GM12878 (cell line): ENCODE data around the gene CFAP299. TPM values are rescaled to one million over a fixed set of nuclear protein-coding genes. Genes with fewer than 3 reads are reported as not detected.

Source experiments
- ATAC-seq: fragments of 200-7000 bp; cut with Tn5 transposase; 3 replicates; pipeline ENCODE4 v1.9.1; 2020; ENCODE audit warnings: mild to moderate bottlenecking, moderate library complexity
- BruUV-seq: library from RNA; stranded (reverse); fragments of 400-500 nt; replicated peaks from 2 replicates; lab custom pipeline; 2021; lab: Mats Ljungman, UMichigan
- CTCF ChIA-PET: fragments of 300-600 bp; sonication (Branson Sonifier 250); formaldehyde crosslinking; extraction: SDS; loops from one replicate; lab custom pipeline; 2021; ENCODE audit warnings: inconsistent platforms; lab: Yijun Ruan, JAX
- POLR2A ChIA-PET: fragments of 350-600 bp; formaldehyde crosslinking; extraction: SDS; loops from one replicate; lab custom pipeline; 2021; ENCODE audit warnings: inconsistent platforms; lab: Charles Lee
- RAD21 ChIA-PET: fragments of 300-600 bp; sonication (Branson Sonifier 250); formaldehyde crosslinking; loops from one replicate; lab custom pipeline; 2023; ENCODE audit warnings: antibody characterized with exemption; ENCODE audit not compliant: unreplicated experiment; lab: Charles Lee
- SMC1A ChIA-PET: fragments of 300-600 bp; sonication (Branson Sonifier 250); formaldehyde crosslinking; loops from one replicate; lab custom pipeline; 2023; ENCODE audit not compliant: unreplicated experiment, uncharacterized antibody; lab: Charles Lee
- DNase-seq: peaks from one replicate; pipeline ENCODE4 v3.0.0-alpha.2; 2011; ENCODE audit warnings: low read depth, low spot score
- FAIRE-seq: peaks from 3 replicates; lab custom pipeline; 2011; peaks lifted over from hg19 to GRCh38; lab: Jason Lieb, UNC
- H2AFZ ChIP-seq: 2 replicates; pipeline ENCODE4 v1.6.0; 2011; ENCODE audit warnings: low read depth, low read length, control low read depth; ENCODE audit not compliant: control insufficient read depth
- H3K27ac ChIP-seq: 2 replicates; pipeline ENCODE4 v1.5.1; 2011; ENCODE audit warnings: control low read depth; ENCODE audit not compliant: control insufficient read depth, insufficient read depth
- H3K27me3 ChIP-seq, 2 experiments: replicated peaks in 1 of 2; 2 replicates each; pipeline versions ENCODE4 v1.6.0 to v1.6.1; 2011; ENCODE audit warnings: low read length in 1 of 2; ENCODE audit not compliant: control insufficient read depth in 2 of 2, insufficient read depth in 2 of 2
- H3K36me3 ChIP-seq, 2 experiments: 2 replicates each; pipeline ENCODE4 v1.5.1; 2011; ENCODE audit warnings: low read length in 1 of 2; ENCODE audit not compliant: control insufficient read depth in 2 of 2, insufficient read depth in 2 of 2
- H3K4me1 ChIP-seq: 2 replicates; pipeline ENCODE4 v1.6.1; 2011; ENCODE audit warnings: mild to moderate bottlenecking, low read length, moderate library complexity, mixed read lengths; ENCODE audit not compliant: control insufficient read depth, insufficient read depth
- H3K4me2 ChIP-seq: 2 replicates; pipeline ENCODE4 v1.6.0; 2011; ENCODE audit warnings: control low read depth; ENCODE audit not compliant: control insufficient read depth, insufficient read depth
- H3K4me3 ChIP-seq: fragments of 200-600 bp; sonication (generic); 2 replicates; pipeline ENCODE4 v1.5.1; 2016
- H3K79me2 ChIP-seq: 2 replicates; pipeline ENCODE4 v1.6.0; 2011; ENCODE audit warnings: low read length; ENCODE audit not compliant: control insufficient read depth, insufficient read depth
- H3K9ac ChIP-seq: 2 replicates; pipeline ENCODE4 v1.8.0; 2011; ENCODE audit warnings: low read length, control low read depth, mixed read lengths; ENCODE audit not compliant: control insufficient read depth, insufficient read depth
- H3K9me3 ChIP-seq: replicated peaks from 3 replicates; pipeline ENCODE4 v1.5.1; 2011; ENCODE audit warnings: mild to moderate bottlenecking, low read length; ENCODE audit not compliant: control insufficient read depth, insufficient read depth
- H4K20me1 ChIP-seq: 2 replicates; pipeline ENCODE4 v1.6.0; 2011; ENCODE audit not compliant: control insufficient read depth, insufficient read depth
- FOXM1 ChIP-seq: IDR thresholded peaks from 2 replicates; pipeline ENCODE4 v1.6.1; 2012; ENCODE audit warnings: low read depth, mild to moderate bottlenecking, inconsistent platforms, low read length, moderate library complexity
- GATAD2B ChIP-seq: fragments of 450-650 bp; conservative IDR thresholded peaks from 2 replicates; pipeline ENCODE4 v1.6.1; 2017; ENCODE audit warnings: low read depth, mild to moderate bottlenecking, moderate library complexity
- MEF2A ChIP-seq: IDR thresholded peaks from 2 replicates; pipeline ENCODE4 v1.6.1; 2011; ENCODE audit warnings: low read depth, mild to moderate bottlenecking, low read length, moderate library complexity; ENCODE audit not compliant: insufficient read depth
- NFYA ChIP-seq: IDR thresholded peaks from 2 replicates; pipeline ENCODE4 v1.6.1; 2011; ENCODE audit warnings: low read depth, mild to moderate bottlenecking, low read length, improper control_type of control experiment, borderline replicate concordance
- NR2F1 ChIP-seq: fragments of 450-650 bp; conservative IDR thresholded peaks from 2 replicates; pipeline ENCODE4 v1.6.1; 2017; ENCODE audit warnings: mild to moderate bottlenecking
- PAX8 ChIP-seq: fragments of 450-650 bp; IDR thresholded peaks from 2 replicates; pipeline ENCODE4 v1.6.1; 2017; ENCODE audit warnings: mild to moderate bottlenecking, moderate library complexity
- RB1 ChIP-seq: fragments of 450-650 bp; formaldehyde crosslinking; IDR thresholded peaks from 2 replicates; pipeline ENCODE4 v1.6.1; 2017; ENCODE audit warnings: mild to moderate bottlenecking, borderline replicate concordance
- SP1 ChIP-seq: IDR thresholded peaks from one replicate; pipeline ENCODE4 v1.6.1; 2011; ENCODE audit warnings: low read depth, low read length
- SUPT20H ChIP-seq: IDR thresholded peaks from 2 replicates; pipeline ENCODE4 v1.6.1; 2011; ENCODE audit warnings: low read depth, mild to moderate bottlenecking, low read length, moderate library complexity, borderline replicate concordance; ENCODE audit not compliant: control insufficient read depth
- TARDBP ChIP-seq: IDR thresholded peaks from 2 replicates; pipeline ENCODE4 v1.6.1; 2016; ENCODE audit warnings: borderline replicate concordance
- TCF12 ChIP-seq: IDR thresholded peaks from 2 replicates; pipeline ENCODE4 v1.6.1; 2011; ENCODE audit warnings: low read depth, mild to moderate bottlenecking, low read length
- ZNF384 ChIP-seq: IDR thresholded peaks from 2 replicates; pipeline ENCODE4 v1.6.1; 2012; ENCODE audit warnings: low read depth, mild to moderate bottlenecking, low read length, improper control_type of control experiment, borderline replicate concordance
- WGBS: methylation state at CpG from one replicate; pipeline ENCODE4 v1.1.6; 2016; ENCODE audit warnings: low lambda C conversion rate; ENCODE audit not compliant: insufficient replicate concordance, insufficient coverage; ENCODE audit errors: missing lambda C conversion rate; 5-methylcytosine and 5-hydroxymethylcytosine counted together
- in situ Hi-C: fragments of 300-500 bp; cut with MboI; formaldehyde crosslinking; loops from 9 replicates; pipeline ENCODE4 v1.14.3; 2018; ENCODE audit warnings: mixed read lengths
- intact Hi-C: fragments of 100-400 bp; cut with micrococcal nuclease; formaldehyde crosslinking; loops from one replicate; pipeline ENCODE4 v1.14.2; 2022; ENCODE audit not compliant: unreplicated experiment
- polyA plus RNA-seq, 11 experiments: library from polyadenylated mRNA; depleted of rRNA in 4 of 11; unstranded in 6 of 11; stranded (reverse) in 5 of 11; fragments of >200 nt; fragmentation: Nextera tagmentation in 4 of 11; fragmentation: Illumina TruSeq in 1 of 11; extraction: Ambion mirVana in 4 of 11; extraction: Trizol in 1 of 11; gene quantifications; 1 replicate in 1 of 11; 2 replicates in 10 of 11; pipeline versions ENCODE4 v1.2.1 to v1.2.3, GENCODE V29; 2011 to 2016; ENCODE audit warnings: inconsistent platforms in 2 of 11, missing spikeins in 2 of 11, low read depth in 1 of 11
- total RNA-seq, 4 experiments: library from RNA; depleted of rRNA in 3 of 4; stranded (reverse); fragments of >200 nt in 3 of 4; fragmentation: Illumina TruSeq in 1 of 4; extraction: Trizol in 1 of 4; gene quantifications; 2 replicates each; pipeline versions ENCODE4 v1.2.1 to v1.2.3, GENCODE V29; 2013 to 2021
- TF ChIP-seq, protein P1 (sequence below): IDR thresholded peaks from 2 replicates; pipeline ENCODE4 v1.6.1; 2011; ENCODE audit warnings: low read depth, mild to moderate bottlenecking, low read length, moderate library complexity, borderline replicate concordance; ENCODE audit errors: extremely low read depth
- TF ChIP-seq, protein P2 (sequence below): fragments of 450-650 bp; IDR thresholded peaks from 2 replicates; pipeline ENCODE4 v1.6.1; 2018; ENCODE audit warnings: borderline replicate concordance, mild to moderate bottlenecking; ENCODE audit not compliant: partially characterized antibody

The CFAP299 gene
- total and polyA plus RNA-seq, 10 of the 15 experiments (the other 5 are each of a cell fraction or from before 2014, with no cell fraction given), result 0.06 to 0.34 TPM; not detected in 8

DNA sequence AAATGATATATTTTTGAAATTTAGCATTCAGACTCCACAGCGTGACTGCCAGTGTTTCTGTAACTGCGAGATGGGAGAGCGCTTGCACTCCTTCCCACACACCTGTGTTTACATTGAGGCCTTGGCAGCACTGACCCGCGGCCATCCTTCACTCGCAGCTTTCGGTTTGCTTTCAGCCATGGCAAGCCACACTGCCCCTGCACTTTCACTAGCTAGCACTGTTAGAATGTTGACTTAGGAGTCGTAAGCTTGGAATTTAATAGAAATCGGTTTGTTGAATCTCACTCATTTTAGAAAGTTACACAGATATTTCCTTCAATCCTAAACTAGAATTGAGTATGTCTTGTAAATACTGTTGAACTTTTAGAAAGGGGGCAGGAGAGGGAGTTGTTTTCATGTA, 136.2 kb downstream of the CFAP299 start:
- peak; percentile 90 for ATAC-seq

More for the DNA sequence above, 136.2 kb downstream of the CFAP299 start:
- no TSS peak for BruUV-seq
- Histone ChIP-seq H3K27ac (no peak overlapping the region), H3K4me3 (no peak overlapping the region), H2AFZ (peak overlapping the region; percentile 8; the same call in 1 of the 2 replicates), H4K20me1 (no peaks in the 10 kb centered on the region), H3K9ac (no peak overlapping the region), H3K9me3 (no peaks in the 10 kb centered on the region), H3K4me1 (no peaks in the 10 kb centered on the region), H3K27me3 (no peaks in the 10 kb centered on the region), H3K36me3 (no peaks in the 10 kb centered on the region), H3K4me2 (no peak overlapping the region), H3K79me2 (no peaks in the 10 kb centered on the region)
- 73% methylated on average over 9 of the region's 9 CpGs for WGBS
- in situ Hi-C loops, result no loop called here
- ChIA-PET CTCF (no interaction called here), POLR2A (no interaction called here), RAD21 (no interaction called here), SMC1A (no interaction called here)
- intact Hi-C loops, result no loop called here
- no peak for FAIRE-seq
- TF ChIP-seq SUPT20H, result no peak
- TF ChIP-seq MEF2A, result no peak
- no peak for TF ChIP-seq NFYA
- TF ChIP-seq FOXM1, result no peak
- no peak for TF ChIP-seq TARDBP
- TF ChIP-seq NR2F1, result no peak
- no peak for TF ChIP-seq GATAD2B
- TF ChIP-seq, protein P1, sequence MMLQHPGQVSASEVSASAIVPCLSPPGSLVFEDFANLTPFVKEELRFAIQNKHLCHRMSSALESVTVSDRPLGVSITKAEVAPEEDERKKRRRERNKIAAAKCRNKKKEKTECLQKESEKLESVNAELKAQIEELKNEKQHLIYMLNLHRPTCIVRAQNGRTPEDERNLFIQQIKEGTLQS, result no peak
- no peak for TF ChIP-seq RB1
- no peak for TF ChIP-seq ZNF384
- TF ChIP-seq, protein P2, sequence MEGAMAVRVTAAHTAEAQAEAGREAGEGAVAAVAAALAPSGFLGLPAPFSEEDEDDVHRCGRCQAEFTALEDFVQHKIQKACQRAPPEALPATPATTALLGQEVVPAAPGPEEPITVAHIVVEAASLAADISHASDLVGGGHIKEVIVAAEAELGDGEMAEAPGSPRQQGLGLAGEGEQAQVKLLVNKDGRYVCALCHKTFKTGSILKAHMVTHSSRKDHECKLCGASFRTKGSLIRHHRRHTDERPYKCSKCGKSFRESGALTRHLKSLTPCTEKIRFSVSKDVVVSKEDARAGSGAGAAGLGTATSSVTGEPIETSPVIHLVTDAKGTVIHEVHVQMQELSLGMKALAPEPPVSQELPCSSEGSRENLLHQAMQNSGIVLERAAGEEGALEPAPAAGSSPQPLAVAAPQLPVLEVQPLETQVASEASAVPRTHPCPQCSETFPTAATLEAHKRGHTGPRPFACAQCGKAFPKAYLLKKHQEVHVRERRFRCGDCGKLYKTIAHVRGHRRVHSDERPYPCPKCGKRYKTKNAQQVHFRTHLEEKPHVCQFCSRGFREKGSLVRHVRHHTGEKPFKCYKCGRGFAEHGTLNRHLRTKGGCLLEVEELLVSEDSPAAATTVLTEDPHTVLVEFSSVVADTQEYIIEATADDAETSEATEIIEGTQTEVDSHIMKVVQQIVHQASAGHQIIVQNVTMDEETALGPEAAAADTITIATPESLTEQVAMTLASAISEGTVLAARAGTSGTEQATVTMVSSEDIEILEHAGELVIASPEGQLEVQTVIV, result no peak
- TF ChIP-seq PAX8, result no peak
- no peak for TF ChIP-seq TCF12
- no peak for TF ChIP-seq SP1
- no peak for DNase-seq
